ENCODE data around the gene NAA40.

Gene NAA40

DNA sequence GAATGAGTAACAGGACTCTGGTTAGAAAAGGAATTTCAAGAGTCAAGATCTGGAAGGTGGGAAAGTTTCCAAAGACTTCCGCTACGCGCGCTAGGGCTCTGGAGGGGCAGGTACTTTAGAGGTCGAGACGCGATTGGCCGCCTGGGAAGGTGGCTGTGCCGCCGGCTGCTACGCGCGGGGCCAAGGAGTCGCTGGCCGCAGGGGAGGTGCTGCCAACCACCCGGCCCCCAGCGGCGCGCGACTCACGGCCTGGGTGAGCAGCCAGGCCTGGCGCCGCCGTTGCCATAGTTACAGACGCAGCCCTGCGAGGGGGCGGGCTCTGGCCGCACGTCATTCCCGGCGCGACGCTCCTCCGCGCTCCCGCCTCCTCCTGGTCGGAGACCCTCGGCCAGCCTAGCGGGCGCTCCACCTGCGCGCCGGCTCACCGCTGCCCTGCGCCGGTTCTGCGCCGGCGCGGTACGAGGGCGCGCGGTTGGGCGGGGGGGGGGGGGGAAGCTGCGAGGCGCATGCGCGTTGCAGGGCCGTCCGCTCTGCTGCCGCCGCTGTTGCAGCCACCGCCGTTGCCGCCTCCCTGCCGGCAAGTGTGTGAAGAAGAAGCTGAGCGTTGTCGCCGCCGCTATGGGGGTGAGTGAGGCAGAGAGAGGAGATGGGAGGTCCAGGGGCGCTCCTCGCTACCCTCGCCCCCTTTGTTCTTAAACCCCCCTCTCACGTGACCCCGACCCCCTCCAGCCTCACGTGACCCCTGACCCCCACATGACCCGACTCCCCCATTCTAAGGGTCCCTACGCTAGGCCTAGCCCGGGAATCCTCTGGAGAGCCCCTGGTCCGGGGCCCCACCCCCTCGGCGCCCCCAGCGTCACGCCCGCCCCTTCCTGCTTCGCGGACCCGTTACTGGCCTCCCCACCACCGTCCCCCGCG is at the start of gene NAA40:
Gene NAA40, plus strand, starts transcription at position 524 of the 918 bp plus-strand sequence. Its CDS starts 95 bp downstream, at position 619.
- peak; percentile 86 for DNase-seq (ENCODE audit: low read depth)

DNA sequence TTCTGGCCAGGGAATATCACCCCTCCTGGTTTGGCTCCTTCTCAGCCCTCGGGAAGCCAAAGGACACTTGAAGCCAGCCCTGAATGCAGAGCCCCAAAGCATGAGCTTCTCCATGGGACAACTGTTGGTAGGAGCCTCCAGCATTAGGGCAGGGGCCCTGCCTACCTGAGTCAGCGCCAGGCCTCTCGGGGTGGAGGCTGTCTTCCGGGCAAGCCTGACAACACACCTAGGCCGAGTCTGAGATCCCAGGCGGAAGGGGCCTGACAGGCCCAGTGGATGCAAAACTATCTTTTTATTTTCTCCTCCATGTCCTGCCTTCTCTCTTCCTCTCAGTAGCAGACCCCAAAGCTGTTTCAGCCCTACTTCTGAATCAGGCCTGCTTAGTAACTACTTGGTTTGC is 49.5 kb upstream of the NAA40 start:
- no peak for DNase-seq (ENCODE audit: low read depth)

DNA sequence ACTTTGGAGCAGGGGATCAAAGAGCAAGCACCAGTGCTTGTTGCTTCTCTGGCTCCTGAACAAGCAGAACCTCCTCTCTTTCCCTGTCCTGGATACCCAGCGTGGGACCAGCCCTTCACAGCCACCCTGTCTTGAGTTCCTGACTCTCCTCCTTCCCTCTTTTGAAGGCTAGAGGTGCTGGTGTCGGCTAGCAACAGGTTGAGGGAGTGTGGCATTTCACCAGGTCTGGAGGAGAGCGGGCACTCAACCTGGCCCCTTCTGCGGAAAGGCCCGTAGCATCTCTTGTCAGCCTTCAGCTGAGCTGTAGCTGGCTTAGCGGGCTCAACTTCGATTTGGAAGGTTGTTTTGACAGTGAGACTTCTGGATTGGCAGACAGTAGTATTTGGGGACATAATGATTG is 48.4 kb upstream of the NAA40 start:
- DNase-seq (ENCODE audit: low read depth): no peak

DNA sequence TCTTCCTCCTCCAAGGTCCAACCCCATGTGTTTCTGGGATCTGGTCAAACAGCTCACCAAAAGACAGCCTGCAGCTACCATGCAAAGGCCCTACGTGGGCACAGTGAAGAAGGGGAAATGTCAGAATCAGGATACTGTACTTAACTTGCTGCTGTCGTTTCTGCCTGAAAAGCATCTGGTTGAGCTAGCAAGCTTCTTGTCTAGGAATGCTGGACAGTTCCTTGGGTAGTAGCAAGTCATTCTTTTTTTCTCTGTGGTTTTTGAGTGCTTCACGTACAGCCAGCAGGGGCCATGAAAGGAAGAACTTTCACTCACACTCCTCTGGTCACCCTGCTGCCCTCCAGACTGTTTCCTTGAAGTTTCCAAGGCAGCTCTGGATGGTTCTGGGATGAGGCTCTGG is 46.6 kb upstream of the NAA40 start:
- DNase-seq (ENCODE audit: low read depth): no peak

DNA sequence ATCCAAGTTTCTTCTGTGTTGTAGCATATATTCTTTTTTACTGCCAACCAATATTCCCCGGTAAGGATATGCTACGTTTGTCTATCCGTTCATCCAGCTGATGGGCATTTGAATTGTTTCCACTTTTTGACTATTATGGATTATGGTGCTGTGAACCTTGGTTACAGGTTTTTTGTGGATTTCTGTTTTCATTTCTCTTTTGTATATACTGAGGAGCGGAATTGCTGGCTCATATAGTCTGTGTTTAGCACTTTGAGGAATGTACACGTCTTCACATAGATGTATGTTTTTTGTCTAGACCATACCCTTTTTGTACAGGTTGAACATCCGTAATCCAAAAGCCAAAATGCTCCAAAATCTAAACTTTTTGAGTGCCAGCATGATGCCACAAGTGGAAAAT is 45.4 kb upstream of the NAA40 start:
- DNase-seq (ENCODE audit: low read depth): no peak

DNA sequence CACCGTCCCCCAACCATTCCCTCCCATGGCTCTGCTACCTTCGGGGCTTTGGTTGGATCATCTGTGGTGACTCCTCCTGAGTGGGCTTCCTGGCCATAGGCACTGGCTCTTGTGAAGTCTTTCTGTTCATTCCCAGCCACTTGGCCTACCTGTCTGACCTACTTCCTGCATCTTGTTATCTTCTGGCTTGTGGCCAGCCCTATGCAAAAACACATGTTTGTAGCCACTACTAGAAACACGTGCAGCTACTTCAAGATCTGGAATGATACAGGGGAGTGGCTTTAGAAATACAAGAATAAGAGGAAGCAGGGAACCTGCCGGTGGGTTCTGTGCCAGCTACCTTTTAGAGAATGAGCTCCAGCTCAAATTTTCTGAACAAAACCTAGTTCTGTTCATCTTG is 42.7 kb upstream of the NAA40 start:
- DNase-seq (ENCODE audit: low read depth): no peak

DNA sequence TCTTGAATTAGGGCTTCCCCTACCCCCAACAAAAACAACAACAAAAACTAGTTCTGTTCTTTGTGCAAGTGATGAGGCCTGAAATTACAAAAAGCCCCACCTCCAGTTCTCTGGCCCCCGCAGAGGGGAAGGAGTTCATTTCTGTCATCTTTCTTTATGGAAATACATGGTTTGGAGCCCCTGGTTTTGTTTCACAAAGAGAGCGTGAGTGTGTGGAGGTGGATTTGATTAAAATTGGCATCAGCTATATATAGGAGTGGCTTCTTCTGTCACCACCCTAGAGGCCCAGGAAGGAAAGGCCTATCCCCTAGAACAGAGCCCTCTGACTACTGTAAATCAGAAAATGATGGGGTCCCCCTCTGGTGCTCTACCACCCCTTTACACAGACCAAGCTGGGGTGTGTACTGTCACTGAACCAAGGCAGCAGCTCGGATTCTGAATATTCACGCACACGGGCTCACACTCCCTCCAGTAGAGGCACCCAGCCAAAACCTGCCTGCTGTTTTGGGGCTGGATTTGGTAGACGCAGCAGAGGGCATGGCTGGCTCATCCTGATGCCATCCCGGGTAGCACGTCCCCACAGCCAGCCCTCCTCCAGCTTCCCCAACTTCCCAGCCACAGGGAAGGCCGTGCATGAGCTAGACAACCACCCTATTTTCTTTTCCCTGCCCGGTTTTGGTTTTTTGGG is 41.2 kb upstream of the NAA40 start:
- DNase-seq (ENCODE audit: low read depth): no peak

DNA sequence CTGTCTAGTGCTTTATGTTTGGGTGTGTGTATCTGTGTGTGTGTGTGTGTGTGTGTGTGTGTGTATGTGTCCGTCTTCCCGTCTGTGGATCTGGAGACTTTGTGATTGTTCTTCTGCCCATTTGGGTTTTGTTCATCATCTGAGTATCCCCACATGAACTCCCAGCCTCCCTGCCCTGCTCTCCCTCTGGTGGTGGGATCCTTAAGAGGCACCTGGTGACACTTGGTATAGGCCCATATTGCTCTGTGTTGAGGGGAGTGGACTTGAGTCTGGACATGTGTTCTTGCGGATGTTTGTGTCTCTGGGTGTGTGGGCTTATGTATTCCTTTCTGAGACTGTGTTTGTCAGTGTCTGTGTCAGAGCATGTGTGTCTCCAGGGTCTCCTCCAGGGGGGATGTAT is 37.1 kb upstream of the NAA40 start:
- no peak for DNase-seq (ENCODE audit: low read depth)

DNA sequence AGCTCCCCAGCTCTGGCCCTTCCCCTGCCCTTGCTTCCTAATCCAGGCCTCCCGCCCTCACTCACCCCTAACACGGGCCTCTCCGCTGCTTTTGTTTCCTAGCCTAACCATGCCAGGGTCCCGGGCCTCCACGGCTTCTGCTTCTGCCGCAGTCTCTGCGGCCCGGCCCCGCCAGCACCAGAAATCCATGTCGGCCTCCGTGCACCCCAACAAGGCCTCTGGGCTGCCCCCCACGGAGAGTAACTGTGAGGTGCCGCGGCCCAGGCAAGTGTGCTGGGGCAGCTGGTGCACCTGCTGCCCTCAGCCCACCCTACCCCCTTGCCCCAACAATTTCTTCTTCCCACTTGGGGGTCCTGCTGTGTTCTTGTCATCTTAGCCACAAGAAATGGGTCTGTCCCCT is 34.9 kb upstream of the NAA40 start:
- no peak for DNase-seq (ENCODE audit: low read depth)

DNA sequence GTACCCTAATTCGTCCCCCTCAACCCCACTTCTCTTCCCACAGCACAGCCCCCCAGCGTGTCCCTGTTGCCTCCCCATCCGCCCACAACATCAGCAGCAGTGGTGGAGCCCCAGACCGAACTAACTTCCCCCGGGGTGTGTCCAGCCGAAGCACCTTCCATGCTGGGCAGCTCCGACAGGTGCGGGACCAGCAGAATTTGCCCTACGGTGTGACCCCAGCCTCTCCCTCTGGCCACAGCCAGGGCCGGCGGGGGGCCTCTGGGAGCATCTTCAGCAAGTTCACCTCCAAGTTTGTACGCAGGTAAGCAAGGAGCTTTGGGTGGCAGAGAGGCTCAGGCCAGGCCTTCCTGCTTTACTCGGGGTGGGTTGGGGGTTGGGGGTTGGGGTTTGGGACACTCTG is 34.1 kb upstream of the NAA40 start:
- no peak for DNase-seq (ENCODE audit: low read depth)

DNA sequence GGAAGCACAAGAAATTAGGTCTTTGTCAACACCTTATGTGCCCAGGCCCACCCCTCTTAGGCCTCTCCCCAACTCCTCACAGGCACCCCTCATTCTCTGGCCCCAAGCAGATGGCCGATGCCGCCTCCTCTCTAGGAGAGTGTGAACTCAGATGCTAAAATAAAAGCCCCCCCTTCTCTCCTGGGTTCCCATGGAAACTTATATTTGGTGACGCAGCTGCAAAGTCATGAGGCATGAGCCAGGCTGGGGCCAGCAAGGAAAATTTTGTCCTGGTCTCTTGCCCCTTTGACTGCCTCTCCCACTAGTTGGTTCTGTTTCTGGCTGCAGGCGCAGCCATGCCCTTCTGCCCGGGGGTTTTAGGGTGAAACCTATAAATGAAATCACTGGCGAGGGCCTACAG is 33.6 kb upstream of the NAA40 start:
- no peak for DNase-seq (ENCODE audit: low read depth)

DNA sequence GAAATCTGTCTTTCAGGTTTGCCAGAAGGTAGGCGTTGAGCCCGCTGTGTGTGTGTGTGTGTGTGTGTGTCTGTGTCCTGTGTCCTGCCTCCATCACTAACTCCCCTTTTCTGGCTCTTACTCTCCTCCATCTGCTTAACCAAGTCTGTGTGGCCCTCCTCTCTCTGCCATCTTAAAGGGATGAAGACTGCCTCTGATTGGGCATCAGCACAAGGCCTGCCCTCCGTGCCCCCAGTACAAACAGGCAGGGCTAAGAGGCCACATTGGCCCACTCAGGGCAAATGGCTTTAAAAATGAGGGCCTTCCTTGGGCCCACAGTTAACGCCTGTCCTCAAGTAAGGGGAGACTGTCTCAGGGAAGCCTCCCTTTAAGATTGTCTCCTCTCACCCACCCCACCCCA is 32.7 kb upstream of the NAA40 start:
- no peak for DNase-seq (ENCODE audit: low read depth)

DNA sequence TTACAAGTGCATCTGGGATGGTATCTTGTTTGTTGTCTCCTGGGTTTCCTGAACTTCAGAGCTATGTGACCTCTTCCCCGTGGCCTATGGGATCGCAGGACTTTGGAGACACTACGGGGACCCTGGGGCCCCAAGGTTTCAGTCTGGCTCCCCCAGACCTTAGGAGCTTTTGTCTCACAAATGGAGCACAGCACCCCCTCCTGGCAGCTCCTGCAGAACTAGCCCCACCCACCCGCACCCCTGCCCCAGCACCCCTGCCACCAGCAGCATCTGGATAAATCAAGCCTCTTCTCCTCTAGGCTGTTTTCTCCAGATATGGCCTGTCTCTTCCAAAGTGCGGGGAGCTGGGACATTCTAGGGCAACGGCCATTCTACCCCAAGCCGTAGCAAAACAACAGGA is 32.2 kb upstream of the NAA40 start:
- no peak for DNase-seq (ENCODE audit: low read depth)

DNA sequence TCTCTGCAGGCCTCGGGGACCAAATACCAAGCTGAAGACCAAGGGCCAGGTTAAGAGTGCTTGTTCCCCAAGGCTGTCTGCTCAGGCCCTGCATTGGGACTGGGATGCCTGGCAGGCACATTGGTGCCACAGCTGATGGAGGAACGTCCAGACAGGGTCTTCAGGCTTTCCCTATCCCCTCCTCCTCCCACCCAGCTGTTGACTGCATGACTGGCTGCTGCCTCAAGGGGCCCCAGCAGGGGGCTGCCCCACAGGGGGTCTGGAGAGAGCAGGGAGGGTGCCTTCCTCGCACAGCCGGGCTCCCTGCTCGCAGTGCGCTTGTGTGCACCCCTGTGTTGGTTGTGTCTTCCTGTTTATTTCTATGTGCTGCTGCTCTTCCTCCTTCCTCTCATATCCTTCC is 31.7 kb upstream of the NAA40 start:
- no peak for DNase-seq (ENCODE audit: low read depth)

DNA sequence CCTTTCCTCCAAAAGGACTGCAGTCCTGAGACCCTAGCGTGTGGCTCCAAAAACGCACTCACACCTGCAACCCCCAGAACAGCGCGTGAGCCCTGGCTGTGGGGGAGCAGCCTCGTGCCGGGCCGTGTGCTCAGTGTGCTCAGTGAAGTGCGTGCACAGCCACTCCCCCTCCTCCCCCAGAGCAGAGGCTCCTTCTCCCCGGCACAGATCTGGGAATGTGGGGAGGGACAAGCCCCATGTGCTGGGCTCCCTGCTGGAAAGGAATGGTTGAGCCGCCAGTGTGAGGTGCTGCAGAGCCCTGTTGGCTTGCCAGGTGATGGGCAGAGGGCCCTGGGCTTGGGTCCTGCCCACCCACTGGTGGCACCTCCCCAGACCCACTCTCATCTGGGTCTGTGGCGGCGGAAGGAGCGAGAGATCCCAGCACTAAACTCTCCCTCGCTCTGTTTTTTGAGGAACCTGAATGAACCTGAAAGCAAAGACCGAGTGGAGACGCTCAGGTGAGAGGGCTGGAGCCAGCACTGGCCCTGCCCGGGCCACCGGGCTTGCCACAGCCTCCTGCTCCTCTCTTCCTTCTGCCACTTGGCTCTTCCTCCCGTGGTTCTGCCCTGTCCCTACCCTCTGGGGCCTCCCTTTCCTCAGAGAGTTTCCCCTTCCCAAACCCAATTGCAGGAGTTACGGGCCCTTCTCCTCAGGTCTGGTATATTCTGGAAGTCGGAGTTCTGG is 30.8 kb upstream of the NAA40 start:
- no peak for DNase-seq (ENCODE audit: low read depth)

DNA sequence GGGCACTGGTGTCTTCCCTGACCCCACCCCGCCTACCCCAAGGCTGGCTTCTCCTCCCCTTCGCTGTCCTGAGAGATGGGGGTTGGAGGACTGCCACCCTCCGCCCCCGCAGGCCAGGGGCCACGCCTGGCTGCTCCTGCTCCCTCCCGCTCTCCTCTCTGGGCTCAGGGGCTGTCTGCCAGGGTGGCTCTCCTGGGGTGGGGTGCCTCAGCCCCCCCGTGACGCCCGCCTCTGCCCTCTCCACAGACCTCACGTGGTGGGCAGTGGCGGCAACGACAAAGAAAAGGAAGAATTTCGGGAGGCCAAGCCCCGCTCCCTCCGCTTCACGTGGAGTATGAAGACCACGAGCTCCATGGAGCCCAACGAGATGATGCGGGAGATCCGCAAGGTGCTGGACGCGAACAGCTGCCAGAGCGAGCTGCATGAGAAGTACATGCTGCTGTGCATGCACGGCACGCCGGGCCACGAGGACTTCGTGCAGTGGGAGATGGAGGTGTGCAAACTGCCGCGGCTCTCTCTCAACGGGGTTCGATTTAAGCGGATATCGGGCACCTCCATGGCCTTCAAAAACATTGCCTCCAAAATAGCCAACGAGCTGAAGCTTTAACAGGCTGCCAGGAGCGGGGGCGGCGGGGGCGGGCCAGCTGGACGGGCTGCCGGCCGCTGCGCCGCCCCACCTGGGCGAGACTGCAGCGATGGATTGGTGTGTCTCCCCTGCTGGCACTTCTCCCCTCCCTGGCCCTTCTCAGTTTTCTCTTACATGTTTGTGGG is 30.0 kb upstream of the NAA40 start:
- DNase-seq (ENCODE audit: low read depth): no peak

DNA sequence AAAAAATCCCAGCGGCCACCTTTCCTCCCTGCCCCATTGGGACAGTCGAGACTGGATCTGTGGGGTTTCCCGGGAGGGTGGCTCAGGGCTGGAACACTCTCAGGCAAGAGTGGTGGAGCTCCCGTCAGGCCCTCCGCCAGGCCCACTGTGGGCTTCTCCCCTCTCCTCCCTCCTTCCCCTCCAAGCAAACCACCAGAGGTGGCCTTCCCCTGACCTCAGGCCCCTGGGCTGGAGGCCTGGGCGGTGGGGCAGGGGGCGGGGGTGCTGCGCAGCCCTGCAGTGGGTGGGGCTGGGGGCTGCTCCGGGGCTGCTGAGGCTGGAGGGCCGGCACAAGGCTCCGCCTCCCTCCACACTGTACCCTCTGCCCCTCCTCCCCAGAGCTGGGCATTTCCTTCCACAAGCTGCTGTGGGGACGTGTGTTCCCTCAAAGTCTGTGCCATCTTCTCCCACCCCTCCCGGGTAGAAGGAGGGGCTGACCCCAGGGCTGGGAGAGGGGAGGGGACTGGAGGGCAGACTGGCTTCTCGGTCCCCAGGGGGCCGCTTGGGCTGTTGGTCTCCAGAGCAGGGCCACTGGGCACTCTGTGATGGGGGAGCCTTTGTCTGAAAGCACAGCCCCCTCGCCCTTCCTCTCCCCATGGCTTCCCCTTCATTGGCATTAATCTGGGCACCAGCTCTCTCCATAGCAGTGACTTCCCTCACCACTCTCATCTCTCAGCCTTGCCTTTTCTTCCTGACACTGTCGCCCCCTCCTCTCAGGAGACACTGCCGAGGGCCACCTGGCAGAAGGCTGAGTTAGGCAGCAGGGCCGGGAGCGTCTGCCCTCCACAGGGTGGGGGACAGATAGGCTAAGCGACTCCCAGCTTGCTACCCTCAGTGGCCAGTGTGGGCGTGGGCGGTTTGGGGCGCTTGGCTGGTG is 29.0 kb upstream of the NAA40 start:
- DNase-seq (ENCODE audit: low read depth): no peak

DNA sequence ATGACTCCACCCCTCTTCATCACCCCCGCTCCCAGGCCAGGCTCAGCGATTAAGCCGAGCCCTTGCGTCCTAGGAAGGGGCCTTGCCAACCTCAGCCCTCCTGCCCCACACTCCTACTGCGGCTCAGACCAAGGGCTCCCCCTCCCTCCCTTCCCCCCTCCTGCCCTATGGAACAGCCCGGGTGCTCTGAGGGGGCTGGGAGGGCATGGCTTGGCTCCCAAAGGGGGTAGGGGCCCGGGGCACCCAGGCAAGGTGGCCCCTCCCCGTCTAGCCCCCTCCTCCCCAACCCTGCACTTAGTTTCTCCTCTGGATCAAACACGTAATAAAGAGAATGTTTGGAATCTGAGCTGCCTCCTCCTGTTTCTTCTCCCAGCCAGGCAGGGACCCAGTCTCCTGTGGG is 28.1 kb upstream of the NAA40 start:
- no peak for DNase-seq (ENCODE audit: low read depth)

DNA sequence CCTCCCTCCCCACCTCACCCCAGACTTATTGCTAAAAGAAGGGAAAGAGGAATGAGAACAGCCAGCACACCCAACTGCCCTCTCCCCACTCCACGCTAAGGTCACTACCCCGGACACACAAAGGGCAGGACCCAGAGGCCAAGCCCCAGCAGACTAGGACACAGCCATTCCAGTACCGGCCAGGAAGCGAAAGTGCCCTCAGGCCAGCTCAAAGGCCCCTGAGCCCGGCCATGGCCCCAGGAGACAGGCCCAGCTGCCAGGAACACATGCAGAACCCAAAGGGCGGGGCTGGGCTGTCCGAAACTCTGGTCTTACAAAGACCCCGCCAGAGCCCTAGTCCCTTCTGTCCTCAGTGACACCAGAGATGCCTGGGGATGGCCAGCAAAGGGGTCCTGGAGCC is 27.4 kb upstream of the NAA40 start:
- DNase-seq (ENCODE audit: low read depth): no peak

DNA sequence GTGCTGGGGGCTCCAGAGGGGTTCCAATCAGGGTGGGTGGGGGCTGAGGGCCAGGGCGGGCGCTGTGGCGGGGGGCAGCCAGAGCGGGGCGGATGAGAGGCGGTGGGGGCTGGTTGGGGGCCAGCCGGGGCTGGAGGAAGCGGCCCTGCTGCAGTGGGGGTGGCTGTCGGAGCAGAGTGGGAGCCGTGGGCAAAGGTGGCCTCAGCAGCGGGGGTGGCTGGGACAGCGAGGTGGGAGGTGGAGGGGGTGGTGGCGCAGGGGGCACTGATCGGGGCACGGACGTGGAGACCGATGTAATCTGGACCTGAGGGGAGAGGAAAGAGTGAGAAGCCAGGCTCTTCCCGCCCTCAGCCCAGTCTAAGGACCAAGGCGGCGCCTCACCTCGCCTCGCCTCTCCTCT is 26.9 kb upstream of the NAA40 start:
- no peak for DNase-seq (ENCODE audit: low read depth)

DNA sequence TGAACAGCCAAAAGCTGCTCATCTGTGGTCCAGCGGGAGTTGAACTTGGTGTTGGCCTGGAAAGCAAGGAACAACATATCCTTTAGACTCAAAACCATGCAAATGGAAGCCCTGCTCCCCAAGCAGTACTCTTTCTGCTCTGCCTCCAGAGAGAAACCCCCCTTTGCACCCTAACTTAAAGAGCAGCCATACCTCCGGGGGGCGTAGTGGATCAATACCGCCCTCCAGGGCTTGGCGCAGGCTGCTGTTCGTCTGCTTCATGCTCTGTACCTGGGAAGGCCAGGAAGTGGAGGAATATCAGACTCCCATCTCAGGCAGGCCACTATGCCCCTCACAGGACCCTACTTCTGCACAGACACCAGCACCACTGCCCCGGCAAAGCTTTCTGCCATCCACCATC is 26.1 kb upstream of the NAA40 start:
- DNase-seq (ENCODE audit: low read depth): no peak
